Right forelimb (tissue), 1 donor: ENCODE results near the gene WNT8A.

Source experiments
- DNase-seq: peaks from one replicate; pipeline ENCODE4 v3.0.0-alpha.2; 2018

The WNT8A gene

DNA sequence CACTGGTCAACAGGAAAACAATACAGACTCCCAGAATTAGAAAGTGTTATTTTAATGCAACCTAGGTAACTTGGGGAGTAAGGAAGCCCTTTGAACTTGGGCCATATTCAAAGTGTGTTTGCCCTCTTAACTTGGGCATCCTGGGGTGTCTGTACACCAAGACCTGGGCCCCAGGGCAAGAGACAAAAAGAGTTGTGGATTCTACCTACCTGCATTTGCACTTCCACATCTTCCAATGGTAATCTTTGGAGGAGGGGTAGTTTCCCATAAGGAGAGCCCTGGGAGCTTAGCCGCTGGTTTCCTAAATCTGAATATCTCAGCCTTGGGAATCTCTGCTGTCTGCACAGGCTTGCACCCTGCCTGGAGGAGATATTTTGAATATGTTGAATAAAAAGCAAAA lies 8.5 kb downstream of the WNT8A start:
- DNase-seq, result no peak

DNA sequence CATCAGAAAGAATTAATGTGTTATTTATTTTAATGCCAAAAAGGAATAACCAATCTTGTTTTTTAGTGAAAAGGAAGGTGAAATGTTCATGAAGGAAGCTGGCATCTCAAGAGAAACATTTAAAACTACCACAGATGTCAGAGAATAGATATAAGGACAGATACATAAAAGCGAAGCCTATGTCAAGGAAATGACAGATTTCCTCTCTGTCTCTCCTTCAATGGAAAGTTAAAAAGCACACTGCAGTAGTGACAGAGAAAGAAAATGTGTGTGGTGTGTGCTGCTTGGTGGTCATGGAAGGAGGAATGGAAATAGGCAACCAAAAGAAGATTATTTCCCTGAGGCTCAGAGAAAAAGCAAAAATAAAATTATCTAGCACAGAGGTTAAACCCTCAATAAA lies 9.2 kb downstream of the WNT8A start:
- no peak for DNase-seq

GRCh38 chr5:138095100-138095907 lies 11.5 kb downstream of the WNT8A start:
- DNase-seq, result no peak

DNA sequence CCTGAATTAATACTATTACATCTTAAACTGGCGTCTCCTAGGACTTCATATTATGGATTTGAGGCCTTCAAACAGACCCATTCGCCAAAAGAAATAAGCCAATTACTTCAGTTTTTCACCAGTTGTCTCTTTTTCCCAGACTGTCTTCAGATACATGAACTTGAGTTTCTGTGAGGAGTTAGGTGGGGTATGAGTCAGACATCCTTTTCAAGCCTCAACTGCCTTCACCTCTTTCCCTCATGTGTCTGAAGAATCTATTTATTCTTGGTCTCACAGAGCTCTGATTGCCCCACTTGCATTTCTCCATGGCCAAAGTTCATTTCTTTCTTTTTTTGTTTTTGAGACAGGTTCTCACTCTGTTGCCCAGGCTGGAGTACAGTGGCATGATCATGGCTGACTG lies 12.5 kb downstream of the WNT8A start:
- DNase-seq, result no peak

GRCh38 chr5:138096997-138097828 lies 13.4 kb downstream of the WNT8A start:
- DNase-seq, result no peak

DNA sequence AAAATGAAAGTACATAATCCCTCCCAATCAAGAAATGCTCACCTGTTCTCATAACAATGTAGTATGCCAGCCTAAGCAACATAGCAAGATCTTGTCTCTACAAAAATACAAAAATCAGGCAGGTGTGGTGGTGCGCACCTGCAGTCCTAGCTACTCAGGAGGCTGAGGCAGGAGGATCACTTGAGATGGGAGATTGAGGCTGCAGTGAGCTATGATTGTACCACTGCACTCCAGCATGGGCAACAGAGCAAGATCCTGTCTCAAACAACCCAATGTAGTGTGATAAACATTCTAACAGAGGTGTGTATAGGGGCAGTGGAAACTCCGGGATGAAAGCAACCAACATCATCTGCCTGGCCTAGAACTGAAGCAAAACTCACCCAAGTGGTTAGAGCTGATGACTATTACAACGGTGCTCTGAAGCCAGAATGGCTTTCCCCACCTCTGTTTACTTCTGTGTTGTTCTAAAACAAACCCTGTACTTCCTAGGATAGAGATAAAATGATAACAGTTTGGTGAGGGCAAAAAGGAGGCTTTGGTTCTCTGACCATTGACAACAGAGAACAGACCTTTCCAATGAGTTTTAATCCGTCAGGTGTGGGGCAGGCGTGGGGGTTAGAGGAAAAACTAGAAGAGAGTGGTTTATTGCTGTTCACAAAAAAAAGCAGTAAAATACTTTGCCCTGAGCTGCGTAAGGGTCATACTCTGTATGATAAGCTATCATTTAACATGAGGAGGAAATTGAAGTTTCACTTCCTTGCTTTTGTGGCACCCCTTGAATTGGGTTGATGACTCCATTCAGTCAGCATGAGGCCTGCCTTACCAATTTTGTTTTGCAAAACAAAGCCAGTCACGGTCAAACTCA lies 18.9 kb downstream of the WNT8A start:
- no peak for DNase-seq

- DNase-seq, result no peak
Observed at GRCh38 chr5:138103319-138103637, 19.4 kb downstream of the WNT8A start.

- no peak for DNase-seq
Observed at GRCh38 chr5:138105709-138106108, 21.9 kb downstream of the WNT8A start.

DNA sequence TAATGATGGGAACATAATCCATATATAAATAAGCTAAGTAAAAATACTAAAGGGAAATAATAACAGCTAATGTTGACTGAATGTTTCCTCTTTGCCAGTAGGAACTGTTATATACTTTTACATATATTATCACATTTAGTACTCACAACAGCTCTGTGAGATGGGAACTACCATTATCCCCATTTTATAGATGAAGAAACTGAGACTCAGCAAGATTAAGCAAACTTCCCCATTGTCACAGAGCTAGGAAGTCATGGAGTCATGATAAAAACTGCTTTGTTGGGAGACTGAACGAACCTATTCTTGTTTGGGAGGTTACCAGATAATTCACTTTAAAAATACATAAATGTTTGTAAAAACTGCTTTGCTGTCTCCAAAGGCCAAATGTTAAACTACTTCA lies 23.4 kb downstream of the WNT8A start:
- DNase-seq, result no peak

DNA sequence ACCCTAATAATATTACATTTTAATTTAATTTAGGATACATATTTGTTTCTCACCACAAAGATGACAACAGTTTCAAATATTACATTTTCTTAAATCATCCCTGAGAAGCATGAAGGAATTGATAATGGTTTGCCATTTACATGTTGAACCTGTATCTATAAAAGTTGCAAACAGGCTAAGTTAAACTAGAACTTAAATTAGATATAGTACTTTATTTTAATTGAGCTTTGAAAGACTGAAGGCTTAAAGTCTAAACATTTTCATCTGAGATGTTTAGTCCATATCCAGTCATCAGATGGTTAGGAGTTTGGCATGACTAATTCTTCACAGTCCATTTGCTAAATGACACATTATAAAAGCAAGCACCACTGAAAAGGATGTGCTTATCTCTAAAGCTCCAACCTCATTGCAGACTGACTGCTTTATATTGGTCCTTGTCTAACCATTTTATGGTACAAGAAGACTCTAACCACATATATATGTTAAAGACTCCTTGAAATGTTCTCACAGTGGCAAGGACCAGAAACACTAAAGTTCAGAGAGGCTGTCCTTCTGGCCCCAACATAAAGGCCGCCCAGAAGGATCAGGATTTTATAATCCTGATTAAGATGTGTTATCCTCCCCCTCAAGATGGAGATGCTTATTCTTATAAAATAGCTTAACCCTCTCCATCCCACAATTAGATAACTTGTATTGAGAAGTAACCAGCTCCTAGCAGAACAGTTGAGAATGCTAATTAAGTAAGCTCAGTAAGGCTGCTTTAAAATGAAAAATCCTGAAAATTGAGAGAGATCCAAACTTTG lies 25.8 kb downstream of the WNT8A start:
- DNase-seq, result no peak

GRCh38 chr5:138110266-138110963 lies 26.6 kb downstream of the WNT8A start:
- no peak for DNase-seq

DNA sequence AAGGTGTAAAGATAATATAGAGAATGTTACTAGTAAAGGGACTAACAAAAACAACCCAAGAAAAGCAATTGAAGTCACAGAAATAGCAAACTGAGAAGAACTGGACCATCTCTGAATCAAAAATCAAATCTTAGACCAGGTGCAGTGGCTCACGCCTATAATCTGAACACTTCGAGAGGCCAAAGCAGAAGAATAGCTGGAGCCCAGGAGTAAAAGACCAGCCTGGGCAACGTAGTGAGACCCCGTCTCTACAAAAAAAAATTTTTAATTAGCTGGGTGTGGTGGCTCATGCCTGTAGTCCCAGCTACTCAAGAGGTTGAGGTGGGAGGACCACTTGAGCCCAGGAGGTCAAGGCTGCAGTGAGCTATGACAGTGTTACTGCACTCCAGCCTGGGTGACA lies 27.3 kb downstream of the WNT8A start:
- no peak for DNase-seq

DNA sequence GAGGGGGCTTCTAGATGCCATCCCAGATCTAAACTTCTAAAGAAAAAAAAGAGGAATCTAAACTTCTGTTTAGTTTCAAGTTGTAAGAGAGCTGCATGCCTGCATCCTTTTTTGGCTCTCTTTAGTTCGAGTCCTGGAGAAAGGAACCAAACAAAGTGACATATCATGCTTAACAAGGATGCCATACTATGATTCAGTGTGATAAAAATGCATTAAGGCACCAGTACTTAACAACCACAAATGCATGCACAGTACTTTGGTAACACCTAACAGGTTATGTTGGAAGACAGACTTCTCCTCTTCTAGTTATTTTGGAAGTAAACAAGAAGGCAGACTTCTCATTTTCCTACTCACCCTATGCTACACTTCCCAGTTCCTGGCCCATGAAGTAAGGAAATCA lies 28.1 kb downstream of the WNT8A start:
- DNase-seq, result no peak

DNA sequence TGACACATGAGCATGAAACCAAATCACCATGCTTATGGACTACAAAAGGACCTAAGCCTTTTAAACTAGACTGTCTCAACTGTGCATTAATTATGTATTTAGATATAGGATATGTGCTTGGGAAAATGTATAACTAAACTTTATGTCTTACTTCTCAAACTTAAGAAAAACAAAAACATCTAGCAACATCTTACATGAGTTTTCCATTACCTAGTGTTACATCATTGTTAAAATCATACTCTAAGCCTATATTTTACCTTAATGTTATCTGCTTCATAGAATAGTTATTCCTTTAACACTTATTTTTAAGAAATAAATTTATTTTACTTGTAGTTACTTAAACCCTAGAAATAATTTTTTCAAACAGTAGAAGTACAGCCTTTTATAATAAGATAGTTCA lies 31.4 kb downstream of the WNT8A start:
- no peak for DNase-seq

- no peak for DNase-seq
Observed at GRCh38 chr5:138128334-138128733, 44.5 kb downstream of the WNT8A start.

GRCh38 chr5:138129347-138129746 lies 45.5 kb downstream of the WNT8A start:
- DNase-seq, result no peak

- DNase-seq, result no peak
Observed at GRCh38 chr5:138132543-138132942, 48.7 kb downstream of the WNT8A start.

GRCh38 chr5:138138949-138139780 lies 55.3 kb downstream of the WNT8A start, which contains the start of gene NME5:
Gene NME5 (minus strand): TSS chr5:138139428. CDS start chr5:138138780, 648 bp downstream.
- DNase-seq, result peak; percentile 74

GRCh38 chr5:138139781-138140090 lies 55.9 kb downstream of the WNT8A start:
- no peak for DNase-seq

DNA sequence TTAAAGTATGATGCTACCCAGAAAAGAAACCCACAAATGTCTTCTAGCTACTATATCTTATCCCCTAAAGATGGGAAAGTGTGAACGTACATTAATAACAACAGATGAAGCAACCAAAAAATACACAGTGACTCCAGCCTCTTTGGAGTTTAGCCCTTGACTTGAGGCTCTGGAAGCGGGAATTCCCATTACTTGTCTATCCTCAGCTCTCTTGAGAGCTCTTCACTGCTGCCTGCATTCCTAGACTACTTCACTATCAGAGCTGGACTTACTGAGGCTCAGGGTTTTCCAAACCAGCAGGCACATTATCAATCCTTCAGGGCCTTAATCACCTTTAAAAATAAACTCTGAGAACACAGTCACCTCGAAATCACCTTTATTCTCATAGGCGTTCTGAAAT lies 56.4 kb downstream of the WNT8A start:
- DNase-seq, result no peak
